Neural crest cell (in vitro differentiated cells): ENCODE measurements around the gene PRRT2. TPM values are rescaled to one million over a fixed set of nuclear protein-coding genes. Genes with fewer than 3 reads are reported as not detected.

Experiments used
- DNase-seq: peaks from one replicate; pipeline ENCODE4 v3.0.0; 2021; ENCODE audit warnings: low read depth, mixed read lengths, low spot score
- H3K27ac Mint-ChIP-seq: one replicate; pipeline ENCODE4 v1.8.0; 2021; ENCODE audit warnings: mild to moderate bottlenecking, mixed read lengths; ENCODE audit not compliant: unreplicated experiment
- H3K27me3 Mint-ChIP-seq: 2 replicates; pipeline ENCODE4 v1.8.0; 2021; ENCODE audit warnings: low read depth, mild to moderate bottlenecking, mixed read lengths
- H3K36me3 Mint-ChIP-seq: 2 replicates; pipeline ENCODE4 v1.8.0; 2021; ENCODE audit warnings: low read depth, mild to moderate bottlenecking, mixed read lengths
- H3K4me1 Mint-ChIP-seq: 2 replicates; pipeline ENCODE4 v1.8.0; 2021; ENCODE audit warnings: mixed read lengths
- H3K4me3 Mint-ChIP-seq: one replicate; pipeline ENCODE4 v1.8.0; 2021; ENCODE audit warnings: mild to moderate bottlenecking, mixed read lengths
- H3K9me3 Mint-ChIP-seq: 2 replicates; pipeline ENCODE4 v1.8.0; 2021; ENCODE audit warnings: mixed read lengths
- CTCF ChIP-seq: fragments of 200-600 bp; sonication (generic); conservative IDR thresholded peaks from 2 replicates; pipeline ENCODE4 v1.5.0; 2021; ENCODE audit warnings: antibody characterized with exemption, mild to moderate bottlenecking
- total RNA-seq: library from RNA; stranded (reverse); gene quantifications from 2 replicates; pipeline ENCODE4 v1.2.1, GENCODE V29; 2021

PRRT2 gene
- total RNA-seq, 1 donor from 2014 or later, result 21.2 TPM

GRCh38 chr16:29843931-29844330, 31.9 kb downstream of the PRRT2 start:
- no peak for DNase-seq
- H3K9me3 Mint-ChIP-seq, result no peaks in the 10 kb centered on the region
- H3K27ac Mint-ChIP-seq, result no peak overlapping the region
- TF ChIP-seq CTCF, result no peak
- no peaks in the 10 kb centered on the region for H3K27me3 Mint-ChIP-seq
- H3K36me3 Mint-ChIP-seq, result no peaks in the 10 kb centered on the region
- no peak overlapping the region for H3K4me3 Mint-ChIP-seq
- H3K4me1 Mint-ChIP-seq, result no peaks in the 10 kb centered on the region

DNA sequence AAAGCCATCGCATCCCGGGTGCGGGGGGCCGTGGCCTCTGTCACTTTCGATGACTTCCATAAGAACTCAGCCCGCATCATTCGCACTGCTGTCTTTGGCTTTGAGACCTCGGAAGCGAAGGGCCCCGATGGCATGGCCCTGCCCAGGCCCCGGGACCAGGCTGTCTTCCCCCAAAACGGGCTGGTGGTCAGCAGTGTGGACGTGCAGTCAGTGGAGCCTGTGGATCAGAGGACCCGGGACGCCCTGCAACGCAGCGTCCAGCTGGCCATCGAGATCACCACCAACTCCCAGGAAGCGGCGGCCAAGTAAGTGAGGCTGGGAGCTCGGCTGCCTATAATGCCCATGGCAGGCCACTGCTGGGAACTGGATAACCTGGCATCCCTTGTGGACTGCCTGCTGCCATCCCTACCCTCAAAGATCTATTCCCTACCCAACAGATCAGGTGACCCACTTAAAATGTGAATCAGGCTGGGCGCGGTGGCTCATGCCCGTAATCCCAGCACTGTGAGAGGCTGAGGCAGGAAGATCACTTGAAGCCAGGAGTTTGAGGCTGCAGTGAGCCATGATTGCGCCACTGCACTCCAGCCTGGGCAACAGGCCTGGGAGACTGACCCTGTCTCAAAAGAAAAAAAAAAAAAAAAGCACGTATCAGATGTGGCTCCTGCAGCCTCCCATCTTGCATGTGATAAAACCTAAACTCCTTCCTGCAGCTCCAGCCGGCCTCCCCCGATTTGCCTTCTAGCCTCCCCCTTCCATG, 32.8 kb downstream of the PRRT2 start:
- no peak for TF ChIP-seq CTCF
- no peaks in the 10 kb centered on the region for H3K9me3 Mint-ChIP-seq
- no peak overlapping the region for H3K27ac Mint-ChIP-seq
- no peaks in the 10 kb centered on the region for H3K36me3 Mint-ChIP-seq
- H3K4me3 Mint-ChIP-seq, result no peak overlapping the region
- no peaks in the 10 kb centered on the region for H3K4me1 Mint-ChIP-seq
- no peaks in the 10 kb centered on the region for H3K27me3 Mint-ChIP-seq
- no peak for DNase-seq

DNA sequence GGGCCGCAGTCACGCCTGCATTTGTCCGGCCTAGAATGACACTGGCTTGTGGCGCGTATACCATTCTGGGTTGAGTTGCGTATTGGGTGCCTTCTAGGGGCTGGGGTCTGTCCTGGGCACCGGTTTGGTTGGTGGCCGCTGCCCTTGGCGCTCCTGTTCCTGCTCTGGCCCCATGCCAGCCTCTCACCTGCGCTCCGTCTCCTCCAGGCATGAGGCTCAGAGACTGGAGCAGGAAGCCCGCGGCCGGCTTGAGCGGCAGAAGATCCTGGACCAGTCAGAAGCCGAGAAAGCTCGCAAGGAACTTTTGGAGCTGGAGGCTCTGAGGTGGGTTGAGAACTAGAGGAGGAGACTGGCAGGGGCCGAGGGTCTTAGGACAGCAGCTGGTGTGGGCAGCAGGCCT, 33.7 kb downstream of the PRRT2 start:
- Mint-ChIP-seq H3K4me1 (no peaks in the 10 kb centered on the region), H3K4me3 (no peak overlapping the region), H3K36me3 (no peaks in the 10 kb centered on the region), H3K27ac (no peak overlapping the region), H3K9me3 (no peaks in the 10 kb centered on the region), H3K27me3 (no peaks in the 10 kb centered on the region)
- DNase-seq, result no peak
- TF ChIP-seq CTCF, result no peak

- TF ChIP-seq CTCF, result peak; percentile 68
- Mint-ChIP-seq H3K9me3 (no peaks in the 10 kb centered on the region), H3K27ac (no peak overlapping the region), H3K4me3 (no peak overlapping the region), H3K4me1 (no peaks in the 10 kb centered on the region), H3K36me3 (no peaks in the 10 kb centered on the region), H3K27me3 (no peaks in the 10 kb centered on the region)
- DNase-seq, result peak; percentile 61
Observed at GRCh38 chr16:29848420-29849297, 36.7 kb downstream of the PRRT2 start.

- Mint-ChIP-seq H3K4me3 (no peak overlapping the region), H3K9me3 (no peaks in the 10 kb centered on the region), H3K4me1 (no peaks in the 10 kb centered on the region), H3K27ac (no peak overlapping the region), H3K27me3 (no peaks in the 10 kb centered on the region), H3K36me3 (no peaks in the 10 kb centered on the region)
- TF ChIP-seq CTCF, result no peak
- no peak for DNase-seq
Observed at GRCh38 chr16:29849505-29849904, 37.5 kb downstream of the PRRT2 start.
